Superior temporal gyrus (tissue), 1 donor: Measurements from ENCODE around the gene UBA1.
A peak's percentile ranks its signal among the peaks of the same experiment; 100 is the strongest.

Experiments
- DNase-seq: peaks from one replicate; pipeline ENCODE4 v3.0.0-alpha.2; 2016; ENCODE audit errors: extremely low spot score

UBA1 gene

DNA sequence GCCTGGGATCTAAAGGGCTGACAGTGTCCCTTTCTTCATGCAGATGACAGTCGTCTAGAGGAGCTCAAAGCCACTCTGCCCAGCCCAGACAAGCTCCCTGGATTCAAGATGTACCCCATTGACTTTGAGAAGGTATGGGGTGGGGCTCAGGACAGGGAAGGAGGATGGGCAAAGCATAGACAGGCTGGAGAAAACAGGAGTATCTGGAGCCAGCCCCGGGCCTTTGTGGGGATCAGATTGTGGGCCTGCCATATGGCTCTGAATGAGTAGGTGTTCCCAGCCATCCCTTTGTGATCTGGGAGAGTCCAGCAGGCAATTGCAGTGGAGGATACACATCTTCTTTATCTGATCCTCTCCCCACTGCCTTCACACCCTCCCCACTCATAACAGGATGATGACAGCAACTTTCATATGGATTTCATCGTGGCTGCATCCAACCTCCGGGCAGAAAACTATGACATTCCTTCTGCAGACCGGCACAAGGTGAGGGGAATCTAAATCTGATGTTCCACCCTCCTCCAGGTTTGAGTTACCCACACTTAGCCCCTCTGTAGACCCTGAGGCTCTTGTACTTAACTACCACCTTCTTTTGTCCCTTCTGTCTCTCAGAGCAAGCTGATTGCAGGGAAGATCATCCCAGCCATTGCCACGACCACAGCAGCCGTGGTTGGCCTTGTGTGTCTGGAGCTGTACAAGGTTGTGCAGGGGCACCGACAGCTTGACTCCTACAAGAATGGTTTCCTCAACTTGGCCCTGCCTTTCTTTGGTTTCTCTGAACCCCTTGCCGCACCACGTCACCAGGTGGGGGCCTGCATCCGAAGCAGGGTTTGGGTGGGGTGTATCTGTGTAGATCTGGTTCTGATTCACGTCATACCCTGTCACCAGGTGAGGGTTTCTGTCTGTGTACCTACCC, 19.0 kb downstream of the UBA1 start:
- no peak for DNase-seq

DNA sequence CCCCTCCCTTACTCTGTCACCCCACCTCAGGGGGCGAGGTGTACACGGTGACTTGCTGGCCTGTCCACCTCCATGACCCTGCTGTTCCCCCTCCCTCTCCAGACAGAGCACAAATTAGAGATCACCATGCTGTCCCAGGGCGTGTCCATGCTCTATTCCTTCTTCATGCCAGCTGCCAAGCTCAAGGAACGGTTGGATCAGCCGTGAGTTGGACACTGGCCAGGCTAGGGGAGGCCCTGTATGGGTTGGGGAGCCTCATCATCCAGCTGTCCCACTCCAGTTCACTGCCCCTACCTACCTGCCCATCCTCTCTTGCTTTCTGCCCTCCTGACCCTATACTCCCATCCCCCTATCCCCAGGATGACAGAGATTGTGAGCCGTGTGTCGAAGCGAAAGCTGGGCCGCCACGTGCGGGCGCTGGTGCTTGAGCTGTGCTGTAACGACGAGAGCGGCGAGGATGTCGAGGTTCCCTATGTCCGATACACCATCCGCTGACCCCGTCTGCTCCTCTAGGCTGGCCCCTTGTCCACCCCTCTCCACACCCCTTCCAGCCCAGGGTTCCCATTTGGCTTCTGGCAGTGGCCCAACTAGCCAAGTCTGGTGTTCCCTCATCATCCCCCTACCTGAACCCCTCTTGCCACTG, 20.9 kb downstream of the UBA1 start:
- no peak for DNase-seq

DNA sequence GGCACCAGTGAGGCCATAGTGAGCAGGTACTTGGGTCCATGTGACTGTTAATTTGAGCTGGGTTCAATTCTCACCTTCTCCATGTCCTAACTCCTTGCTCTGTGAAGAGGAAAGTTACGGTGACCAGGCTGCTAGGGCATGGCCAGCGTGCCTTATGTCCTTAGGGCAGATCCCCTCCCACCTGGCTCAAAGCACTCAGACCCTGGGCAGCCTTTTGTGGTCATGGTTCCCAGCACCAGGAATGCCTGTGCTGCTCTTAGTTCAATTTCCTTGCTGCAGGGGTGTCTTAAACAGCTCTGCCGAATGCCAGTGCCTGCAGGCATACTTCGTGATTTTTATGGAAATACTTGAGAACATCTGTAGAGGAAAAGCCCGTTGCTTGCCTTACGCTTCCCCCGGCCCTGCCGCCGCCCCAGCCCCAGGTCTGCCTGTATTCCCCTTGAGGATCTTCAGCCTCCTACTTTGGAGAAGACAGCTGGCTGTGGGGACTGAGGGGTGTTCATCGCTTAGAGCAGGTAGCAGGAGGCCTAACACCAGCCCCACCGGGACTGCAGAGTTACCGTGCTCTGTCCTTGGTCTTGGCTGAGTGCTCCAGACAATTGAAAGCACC, 21.8 kb downstream of the UBA1 start:
- no peak for DNase-seq

DNA sequence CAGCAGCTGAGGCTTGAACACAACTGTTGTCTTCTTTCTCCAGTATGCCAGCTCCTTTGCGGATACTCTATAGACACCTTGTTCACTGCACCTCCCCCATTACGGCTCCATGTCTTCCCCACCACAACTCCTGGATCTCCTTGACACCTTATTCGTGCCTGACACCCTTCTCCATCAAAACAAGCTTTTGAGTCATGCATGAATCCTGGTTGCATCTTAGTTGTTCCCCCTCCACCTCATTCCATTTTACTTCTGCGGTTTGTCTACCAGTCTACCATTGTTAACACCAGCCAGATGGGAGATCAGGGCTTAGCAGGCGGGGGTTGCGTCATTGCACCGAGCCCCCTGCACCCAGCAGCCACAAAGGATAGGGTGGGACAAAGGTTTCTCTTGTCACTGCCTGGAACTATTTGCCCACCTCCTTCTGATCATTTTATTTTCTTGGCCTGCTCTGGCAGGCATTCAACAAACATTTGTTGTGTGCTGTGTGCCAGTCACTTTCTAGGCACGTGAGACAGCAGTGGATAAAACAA, 22.8 kb downstream of the UBA1 start:
- no peak for DNase-seq

DNA sequence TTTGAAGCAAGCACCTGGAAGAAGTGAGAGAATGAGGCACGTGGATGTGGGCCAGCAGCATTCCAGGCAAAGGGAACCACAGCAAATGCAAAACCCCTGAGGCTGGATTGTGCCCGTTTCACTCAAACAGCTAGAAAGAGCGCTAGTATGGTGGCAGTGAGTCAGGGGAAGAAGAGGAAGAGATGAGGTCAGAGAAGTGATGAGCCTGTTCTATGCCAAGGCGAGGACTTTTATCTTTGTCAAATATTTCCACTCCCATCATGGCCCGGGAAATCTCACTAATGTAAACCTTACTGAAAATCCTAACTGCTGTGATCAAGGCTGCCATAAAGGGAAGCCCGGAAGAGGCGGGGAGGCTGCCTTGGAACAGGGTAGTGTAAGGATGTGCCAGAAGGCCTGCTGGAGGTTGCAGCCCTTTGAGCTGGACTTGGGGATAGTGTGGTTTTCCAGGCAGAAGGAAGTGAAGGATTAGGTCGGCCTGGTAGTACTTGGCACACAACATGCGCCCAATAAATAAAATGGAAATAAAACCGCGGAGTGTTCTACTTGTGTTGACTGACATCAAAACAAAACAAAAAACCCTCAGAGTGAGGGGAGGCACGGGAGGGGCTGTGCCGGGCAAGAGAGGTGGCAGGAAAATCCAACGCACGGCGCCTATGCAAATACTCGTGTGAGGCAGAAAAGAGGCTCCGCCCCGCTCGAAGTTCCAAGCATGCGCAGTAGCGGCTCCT, 23.7 kb downstream of the UBA1 start:
- DNase-seq: no peak

DNA sequence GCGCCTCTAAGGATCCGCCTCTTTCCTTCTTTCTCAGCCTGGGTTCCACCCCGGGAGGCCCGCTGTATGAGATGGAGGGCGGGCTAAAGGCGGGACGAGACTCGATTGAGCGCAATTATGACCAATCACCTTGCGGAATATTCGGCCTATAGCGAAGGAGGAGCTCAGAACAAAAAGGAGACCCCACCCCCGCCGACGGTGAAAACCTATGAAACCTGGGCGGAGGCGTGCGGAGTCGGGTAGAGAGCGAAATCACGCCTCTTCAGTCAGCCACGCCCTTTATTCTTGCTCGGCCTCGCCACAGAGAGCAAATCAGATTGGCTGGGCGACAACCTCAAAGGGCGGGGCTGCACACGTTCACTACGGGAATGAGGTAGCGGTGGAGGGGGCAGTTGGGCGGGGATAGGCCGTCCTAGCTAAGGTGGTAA, 24.2 kb downstream of the UBA1 start:
- peak; percentile 96 for DNase-seq

DNA sequence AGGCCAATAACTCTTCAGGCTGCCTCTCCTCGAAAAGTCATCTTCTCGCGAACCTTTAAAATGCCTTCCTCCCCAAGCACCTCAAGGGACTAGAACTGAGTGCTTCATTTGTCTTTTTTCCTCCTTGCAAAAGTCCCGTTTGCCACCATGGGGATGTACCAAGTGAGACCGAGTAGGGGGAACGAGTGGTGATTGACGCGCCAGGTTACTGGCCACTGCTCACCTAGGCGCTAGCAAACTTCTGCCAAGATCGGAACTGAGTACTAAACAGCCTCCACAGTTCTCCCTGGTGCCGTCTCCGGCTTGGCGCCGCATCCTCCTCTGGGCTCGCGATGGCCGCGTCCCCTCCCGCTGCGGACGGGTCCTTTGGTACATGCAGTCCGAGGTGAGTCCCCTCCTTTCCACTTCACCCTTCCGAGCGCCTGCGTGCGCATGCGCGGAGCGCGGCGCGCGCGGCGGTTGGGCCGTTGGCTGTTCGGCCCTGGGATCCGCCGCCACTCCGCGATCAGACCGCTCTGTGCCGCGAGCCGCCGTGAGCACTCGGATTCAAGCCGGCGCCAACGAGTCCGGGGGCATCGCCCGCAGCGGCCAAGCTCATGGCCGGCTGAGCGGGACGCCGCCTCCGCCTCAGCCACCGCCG, 24.8 kb downstream of the UBA1 start, which contains the start of gene CDK16:
CDK16 (plus strand) TSS at position 402 of the 640 bp plus-strand sequence. CDS start 4,877 bp downstream, outside the sequence.
- peak; percentile 75 for DNase-seq

DNA sequence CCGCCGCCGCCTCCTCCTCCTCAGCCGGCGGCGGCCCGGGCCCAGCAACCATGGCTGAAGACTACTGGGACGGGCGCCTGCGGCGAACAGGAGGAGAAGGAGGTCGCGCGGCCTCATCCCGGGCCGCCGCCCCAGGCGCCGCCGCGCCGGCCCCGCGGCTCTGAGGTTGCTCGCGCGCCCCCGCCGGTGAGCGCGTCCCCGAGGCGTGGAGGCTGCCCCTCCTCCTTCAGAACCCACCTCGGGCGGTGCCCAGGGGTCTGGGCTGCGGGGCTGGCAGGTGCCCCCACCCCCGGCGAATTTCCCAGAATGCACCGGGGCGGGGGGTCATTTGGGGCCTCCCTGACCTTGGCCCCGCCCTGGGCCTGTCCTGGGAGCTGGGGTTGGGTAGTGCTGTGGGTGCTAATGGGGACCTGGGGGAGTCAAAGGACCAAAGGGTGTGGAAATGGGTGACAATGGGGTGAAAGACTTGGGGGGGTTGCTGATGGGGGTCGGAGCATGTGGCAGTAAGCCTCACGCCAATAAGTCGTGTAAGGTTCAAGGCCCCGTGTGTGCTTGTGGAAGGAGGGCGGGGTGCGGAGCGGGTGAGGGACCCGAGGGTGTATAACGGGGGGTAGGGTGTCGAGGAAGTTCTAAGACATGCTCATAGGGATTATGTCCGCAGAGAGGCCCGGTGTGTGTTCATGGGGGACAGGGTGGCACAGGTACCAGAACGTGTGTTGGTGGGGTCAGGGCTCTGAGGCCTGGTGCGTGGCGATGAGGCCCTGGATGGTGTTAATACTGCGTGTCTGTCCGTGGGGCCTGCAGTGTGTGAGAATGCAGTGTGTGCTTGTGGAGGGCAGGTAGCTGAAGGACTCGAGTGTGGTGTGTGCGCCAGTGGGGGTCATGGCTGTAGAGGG, 25.5 kb downstream of the UBA1 start:
- DNase-seq: no peak

DNA sequence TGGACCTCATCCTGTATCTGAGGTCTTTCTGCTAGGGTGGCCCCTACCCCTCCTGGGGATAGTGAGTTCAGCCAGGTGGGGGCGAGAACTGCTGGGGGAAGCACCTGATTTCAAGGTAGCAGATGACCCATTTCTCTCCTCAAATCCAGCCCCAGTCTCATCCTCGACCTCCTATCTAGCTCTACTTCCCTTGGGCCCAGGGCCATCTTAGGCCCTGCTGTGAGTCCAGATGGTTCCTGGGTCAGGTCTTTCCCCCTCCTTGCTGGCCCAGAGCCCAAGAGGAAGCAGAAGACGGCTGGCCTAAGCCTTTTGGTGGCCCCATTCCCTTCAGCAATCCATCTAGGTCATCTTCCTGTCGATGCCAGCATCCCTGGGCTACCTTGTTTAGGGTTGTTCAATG, 28.1 kb downstream of the UBA1 start:
- DNase-seq: no peak

DNA sequence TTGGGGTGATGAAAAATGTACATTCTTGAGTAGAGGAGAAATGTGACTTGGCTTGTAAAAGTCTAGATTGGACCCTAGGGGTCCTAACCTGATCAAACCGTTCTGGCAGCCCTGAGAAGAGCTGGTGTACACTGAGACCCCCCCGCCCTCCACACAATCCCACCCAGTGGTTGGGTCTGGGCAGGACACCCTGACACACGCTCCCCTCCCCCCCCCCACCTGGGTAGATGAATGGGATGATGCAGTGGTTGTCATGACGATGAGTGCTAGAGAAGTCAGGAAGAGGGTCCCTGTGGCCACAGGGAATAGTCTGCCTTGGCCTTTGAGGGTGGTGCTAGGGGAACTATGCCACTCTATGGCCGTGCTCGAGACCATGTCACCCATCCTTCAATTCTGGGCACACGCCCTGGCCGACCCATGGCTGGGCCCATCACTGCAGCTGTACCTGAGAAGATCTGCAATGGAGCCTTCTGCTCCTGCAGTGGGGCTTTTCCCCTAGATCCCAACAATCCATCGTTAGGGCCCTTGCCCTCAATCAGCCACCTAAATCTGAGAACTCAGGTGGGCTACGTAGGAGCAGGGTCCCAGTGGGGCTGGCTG, 29.2 kb downstream of the UBA1 start:
- DNase-seq: no peak

DNA sequence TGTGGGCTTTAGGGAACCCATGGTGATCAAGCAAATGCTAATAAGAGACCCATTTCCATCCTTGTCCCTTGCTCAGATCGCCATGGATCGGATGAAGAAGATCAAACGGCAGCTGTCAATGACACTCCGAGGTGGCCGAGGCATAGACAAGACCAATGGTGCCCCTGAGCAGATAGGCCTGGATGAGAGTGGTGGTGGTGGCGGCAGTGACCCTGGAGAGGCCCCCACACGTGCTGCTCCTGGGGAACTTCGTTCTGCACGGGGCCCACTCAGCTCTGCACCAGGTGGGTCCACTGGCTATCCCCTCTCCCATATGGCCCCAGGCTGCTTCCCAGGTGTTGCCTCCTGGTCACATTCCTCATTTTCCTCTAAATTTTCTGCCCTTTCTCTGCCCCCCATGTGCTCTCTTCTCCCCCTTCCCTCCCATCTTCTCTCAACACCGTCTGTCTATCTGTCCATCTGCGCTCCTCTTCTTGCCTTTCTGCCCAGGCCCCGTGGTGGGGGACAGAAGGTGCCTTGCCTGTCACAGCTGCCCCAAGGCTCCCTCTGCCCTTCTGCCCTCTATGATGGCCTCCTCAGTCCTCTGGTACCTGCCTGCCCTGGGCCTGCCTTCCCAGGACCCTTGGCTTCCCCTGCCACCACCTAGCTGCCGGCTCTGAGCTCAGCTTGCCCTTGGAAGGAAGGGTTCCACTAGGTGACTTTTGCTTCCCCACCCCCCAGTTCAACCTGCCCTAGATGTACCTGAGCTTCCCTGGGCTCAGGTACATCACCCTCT, 30.0 kb downstream of the UBA1 start:
- no peak for DNase-seq

DNA sequence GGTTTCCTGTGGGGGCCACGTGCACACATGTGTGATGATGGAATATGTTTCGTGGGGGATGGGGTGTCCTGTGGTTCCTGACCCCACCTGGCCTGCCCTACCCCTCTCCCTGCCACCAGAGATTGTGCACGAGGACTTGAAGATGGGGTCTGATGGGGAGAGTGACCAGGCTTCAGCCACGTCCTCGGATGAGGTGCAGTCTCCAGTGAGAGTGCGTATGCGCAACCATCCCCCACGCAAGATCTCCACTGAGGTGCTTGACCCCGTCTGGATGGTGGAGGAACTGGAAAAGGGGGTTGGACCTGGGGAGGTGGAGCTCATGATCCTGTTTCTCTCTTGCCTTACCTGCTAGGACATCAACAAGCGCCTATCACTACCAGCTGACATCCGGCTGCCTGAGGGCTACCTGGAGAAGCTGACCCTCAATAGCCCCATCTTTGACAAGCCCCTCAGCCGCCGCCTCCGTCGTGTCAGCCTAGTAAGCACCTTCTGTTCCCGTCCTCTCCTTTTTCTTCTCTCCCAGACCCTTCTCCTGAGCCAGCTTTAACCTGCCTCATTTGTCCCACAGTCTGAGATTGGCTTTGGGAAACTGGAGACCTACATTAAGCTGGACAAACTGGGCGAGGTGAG, 30.8 kb downstream of the UBA1 start:
- DNase-seq: no peak

DNA sequence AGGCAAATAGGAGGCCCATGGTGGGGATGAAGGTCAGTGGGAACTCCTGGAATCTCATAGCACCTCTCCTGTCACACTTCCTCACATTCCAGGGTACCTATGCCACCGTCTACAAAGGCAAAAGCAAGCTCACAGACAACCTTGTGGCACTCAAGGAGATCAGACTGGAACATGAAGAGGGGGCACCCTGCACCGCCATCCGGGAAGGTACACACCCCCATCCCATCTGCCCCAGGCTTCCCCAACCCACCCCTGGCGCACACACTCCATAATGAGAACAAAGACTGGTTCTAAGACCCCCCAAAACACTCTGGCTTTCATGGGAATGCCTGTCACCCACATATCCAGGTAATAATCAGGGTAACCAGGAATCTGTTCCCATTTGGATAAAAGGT, 31.3 kb downstream of the UBA1 start:
- no peak for DNase-seq

DNA sequence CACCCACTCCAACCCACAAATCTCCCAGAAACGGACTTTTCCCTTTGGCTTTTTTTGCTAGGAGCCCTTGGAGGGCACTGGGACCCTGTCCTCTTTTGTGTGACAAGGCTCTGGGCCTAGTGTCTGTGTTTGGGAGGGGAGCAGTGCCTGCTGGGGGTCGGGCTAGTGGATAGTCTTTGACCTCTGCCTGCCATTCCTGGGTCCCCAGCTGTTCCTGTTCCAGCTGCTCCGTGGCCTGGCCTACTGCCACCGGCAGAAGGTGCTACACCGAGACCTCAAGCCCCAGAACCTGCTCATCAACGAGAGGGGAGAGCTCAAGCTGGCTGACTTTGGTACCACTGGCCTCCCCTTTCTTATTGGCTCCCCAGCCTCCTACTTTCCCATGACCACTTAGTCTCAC, 32.4 kb downstream of the UBA1 start:
- DNase-seq: no peak

DNA sequence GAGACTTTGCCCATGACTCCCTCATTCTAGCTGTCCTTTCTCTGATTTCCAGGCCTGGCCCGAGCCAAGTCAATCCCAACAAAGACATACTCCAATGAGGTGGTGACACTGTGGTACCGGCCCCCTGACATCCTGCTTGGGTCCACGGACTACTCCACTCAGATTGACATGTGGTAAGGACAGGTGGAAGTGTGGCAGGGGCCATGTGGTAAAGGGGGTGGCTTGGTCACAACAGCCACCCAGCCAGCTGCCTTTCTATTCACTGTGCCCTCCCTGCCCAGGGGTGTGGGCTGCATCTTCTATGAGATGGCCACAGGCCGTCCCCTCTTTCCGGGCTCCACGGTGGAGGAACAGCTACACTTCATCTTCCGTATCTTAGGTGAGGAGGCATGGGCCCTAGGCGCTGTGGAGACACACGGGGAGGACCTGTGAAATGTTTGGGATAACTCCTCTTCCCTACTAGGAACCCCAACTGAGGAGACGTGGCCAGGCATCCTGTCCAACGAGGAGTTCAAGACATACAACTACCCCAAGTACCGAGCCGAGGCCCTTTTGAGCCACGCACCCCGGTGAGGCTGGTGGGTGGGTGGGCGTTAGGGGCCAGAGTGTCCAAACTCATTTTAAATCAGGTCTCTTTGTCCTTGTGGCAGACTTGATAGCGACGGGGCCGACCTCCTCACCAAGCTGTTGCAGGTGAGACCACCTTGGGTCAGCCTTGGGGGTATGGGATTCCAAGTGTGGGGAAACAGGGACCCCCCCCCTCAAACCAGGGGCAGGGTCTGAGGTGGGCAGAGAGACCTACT, 33.1 kb downstream of the UBA1 start:
- no peak for DNase-seq

DNA sequence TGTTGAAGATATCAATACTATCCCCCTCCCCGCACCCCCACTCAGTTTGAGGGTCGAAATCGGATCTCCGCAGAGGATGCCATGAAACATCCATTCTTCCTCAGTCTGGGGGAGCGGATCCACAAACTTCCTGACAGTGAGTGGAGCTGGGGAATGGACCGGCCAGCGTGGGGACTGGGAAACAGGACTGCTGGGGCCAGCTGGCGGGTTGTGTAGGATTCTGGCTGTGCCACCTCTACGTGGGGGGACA, 33.6 kb downstream of the UBA1 start:
- DNase-seq: no peak

DNA sequence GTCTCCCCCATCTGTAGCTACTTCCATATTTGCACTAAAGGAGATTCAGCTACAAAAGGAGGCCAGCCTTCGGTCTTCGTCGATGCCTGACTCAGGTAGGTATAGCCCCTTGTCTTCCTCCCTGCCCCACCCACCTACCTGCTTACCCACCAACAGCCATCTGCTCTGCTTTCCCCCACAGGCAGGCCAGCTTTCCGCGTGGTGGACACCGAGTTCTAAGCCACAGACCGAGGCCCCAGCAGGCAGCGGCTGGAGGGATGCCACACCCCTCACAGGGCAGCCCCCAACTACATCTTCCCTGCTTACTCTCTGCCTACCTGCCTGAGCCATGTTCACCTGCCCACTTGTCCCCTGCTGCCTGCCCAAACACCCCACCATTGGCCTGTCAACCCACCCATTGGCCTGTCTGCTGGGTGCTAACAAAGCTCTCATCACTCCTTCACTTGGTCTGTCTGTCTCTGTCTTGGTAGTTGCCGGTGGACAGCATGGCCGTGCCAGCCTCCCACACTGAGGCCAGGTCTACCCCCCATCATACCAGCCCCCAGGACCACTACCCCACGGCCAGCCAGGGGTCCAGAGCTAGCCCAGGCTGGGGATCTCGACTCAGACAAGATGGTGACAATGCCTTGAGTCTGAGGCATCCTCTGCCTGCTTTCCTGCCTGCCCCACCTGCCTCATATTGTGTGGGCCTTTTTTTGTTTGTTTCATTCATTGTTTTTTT, 35.1 kb downstream of the UBA1 start:
- DNase-seq: no peak
